Measurements from ENCODE around the gene LYST.
"Not testable (repeated sequence)": the region's sequence is repeated elsewhere in the genome, so short reads cannot be mapped to it uniquely, and the experiment has no call there.

The LYST gene

GRCh38 chr1:235855811-235856429 is 10.8 kb downstream of the LYST start:
- no peak for DNase-seq (ENCODE audit: low spot score)

GRCh38 chr1:235854347-235854746 is 12.4 kb downstream of the LYST start:
- no peak for DNase-seq (ENCODE audit: low spot score)

GRCh38 chr1:235853653-235854052 is 13.1 kb downstream of the LYST start:
- no peak for DNase-seq (ENCODE audit: low spot score)

GRCh38 chr1:235852887-235853286 is 13.8 kb downstream of the LYST start:
- DNase-seq (ENCODE audit: low spot score), result no peak

- DNase-seq (ENCODE audit: low spot score), result no peak
Observed at GRCh38 chr1:235851939-235852338, 14.8 kb downstream of the LYST start.

- not testable (repeated sequence) for DNase-seq (ENCODE audit: low spot score)
Observed at GRCh38 chr1:235848251-235848650, 18.5 kb downstream of the LYST start.

- not testable (repeated sequence) for DNase-seq (ENCODE audit: low spot score)
Observed at GRCh38 chr1:235845656-235846107, 21.0 kb downstream of the LYST start.

- DNase-seq (ENCODE audit: low spot score), result no peak
Observed at GRCh38 chr1:235844776-235845175, 21.9 kb downstream of the LYST start.

GRCh38 chr1:235843461-235843961 is 23.2 kb downstream of the LYST start:
- DNase-seq (ENCODE audit: low spot score), result peak; percentile 59

GRCh38 chr1:235841938-235842545 is 24.7 kb downstream of the LYST start:
- peak; percentile 45 for DNase-seq (ENCODE audit: low spot score)

GRCh38 chr1:235838021-235838420 is 28.7 kb downstream of the LYST start:
- no peak for DNase-seq (ENCODE audit: low spot score)

GRCh38 chr1:235835226-235835625 is 31.5 kb downstream of the LYST start:
- DNase-seq (ENCODE audit: low spot score), result peak; percentile 62

GRCh38 chr1:235834620-235835019 is 32.1 kb downstream of the LYST start:
- no peak for DNase-seq (ENCODE audit: low spot score)

GRCh38 chr1:235832011-235832410 is 34.7 kb downstream of the LYST start:
- no peak for DNase-seq (ENCODE audit: low spot score)

- peak; percentile 65 for DNase-seq (ENCODE audit: low spot score)
Observed at GRCh38 chr1:235831148-235831547, 35.6 kb downstream of the LYST start.

- DNase-seq (ENCODE audit: low spot score), result no peak
Observed at GRCh38 chr1:235826102-235826854, 40.4 kb downstream of the LYST start.

- no peak for DNase-seq (ENCODE audit: low spot score)
Observed at GRCh38 chr1:235825229-235825628, 41.5 kb downstream of the LYST start.

GRCh38 chr1:235823684-235824083 is 43.0 kb downstream of the LYST start:
- no peak for DNase-seq (ENCODE audit: low spot score)

- DNase-seq (ENCODE audit: low spot score), result no peak
Observed at GRCh38 chr1:235822685-235823084, 44.0 kb downstream of the LYST start.

GRCh38 chr1:235821361-235821981 is 45.2 kb downstream of the LYST start:
- no peak for DNase-seq (ENCODE audit: low spot score)

GRCh38 chr1:235820061-235820460 is 46.6 kb downstream of the LYST start:
- no peak for DNase-seq (ENCODE audit: low spot score)

- DNase-seq (ENCODE audit: low spot score), result no peak
Observed at GRCh38 chr1:235818632-235819136, 48.0 kb downstream of the LYST start.
